ENCODE measurements around the gene RHOG. TPM values are rescaled to one million over a fixed set of nuclear protein-coding genes. Genes with fewer than 3 reads are reported as not detected.

The RHOG gene
- total and polyA plus RNA-seq, 9 of the 15 experiments (the other 6 are each of a cell fraction or from before 2014, with no cell fraction given), result 22.6 to 162 (median 80.3) TPM

DNA sequence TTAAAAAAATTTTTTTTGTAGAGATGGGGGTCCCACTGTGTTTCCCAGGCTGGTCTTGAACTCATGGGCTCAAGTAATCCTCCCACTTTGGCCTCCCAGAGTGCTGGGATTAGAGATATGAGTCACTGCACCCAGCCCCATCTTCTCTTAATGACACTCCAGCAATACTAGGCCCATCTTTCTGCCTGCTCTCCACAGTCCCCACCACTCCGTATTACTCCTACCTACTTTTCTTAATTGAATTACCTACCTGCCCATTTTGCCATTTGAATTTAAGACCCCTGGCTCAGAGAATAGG, 12.7 kb upstream of the RHOG start (continued):
- TF ChIP-seq CBFA2T3 (IDR thresholded peaks at IDR 0.05), result peak; percentile 26; the same call in 1 of the 2 replicates
- TF ChIP-seq CHD4 (IDR thresholded peaks at IDR 0.05; ENCODE audit: insufficient read depth, insufficient replicate concordance, low read depth, low read length, poor library complexity, severe bottlenecking), result no peak
- TF ChIP-seq KDM1A (IDR thresholded peaks at IDR 0.05), result 0 out of 4 replicates have a peak, but pooled peaks of 1 of the 2 experiments have one; percentile 35
- TF ChIP-seq, protein P1, sequence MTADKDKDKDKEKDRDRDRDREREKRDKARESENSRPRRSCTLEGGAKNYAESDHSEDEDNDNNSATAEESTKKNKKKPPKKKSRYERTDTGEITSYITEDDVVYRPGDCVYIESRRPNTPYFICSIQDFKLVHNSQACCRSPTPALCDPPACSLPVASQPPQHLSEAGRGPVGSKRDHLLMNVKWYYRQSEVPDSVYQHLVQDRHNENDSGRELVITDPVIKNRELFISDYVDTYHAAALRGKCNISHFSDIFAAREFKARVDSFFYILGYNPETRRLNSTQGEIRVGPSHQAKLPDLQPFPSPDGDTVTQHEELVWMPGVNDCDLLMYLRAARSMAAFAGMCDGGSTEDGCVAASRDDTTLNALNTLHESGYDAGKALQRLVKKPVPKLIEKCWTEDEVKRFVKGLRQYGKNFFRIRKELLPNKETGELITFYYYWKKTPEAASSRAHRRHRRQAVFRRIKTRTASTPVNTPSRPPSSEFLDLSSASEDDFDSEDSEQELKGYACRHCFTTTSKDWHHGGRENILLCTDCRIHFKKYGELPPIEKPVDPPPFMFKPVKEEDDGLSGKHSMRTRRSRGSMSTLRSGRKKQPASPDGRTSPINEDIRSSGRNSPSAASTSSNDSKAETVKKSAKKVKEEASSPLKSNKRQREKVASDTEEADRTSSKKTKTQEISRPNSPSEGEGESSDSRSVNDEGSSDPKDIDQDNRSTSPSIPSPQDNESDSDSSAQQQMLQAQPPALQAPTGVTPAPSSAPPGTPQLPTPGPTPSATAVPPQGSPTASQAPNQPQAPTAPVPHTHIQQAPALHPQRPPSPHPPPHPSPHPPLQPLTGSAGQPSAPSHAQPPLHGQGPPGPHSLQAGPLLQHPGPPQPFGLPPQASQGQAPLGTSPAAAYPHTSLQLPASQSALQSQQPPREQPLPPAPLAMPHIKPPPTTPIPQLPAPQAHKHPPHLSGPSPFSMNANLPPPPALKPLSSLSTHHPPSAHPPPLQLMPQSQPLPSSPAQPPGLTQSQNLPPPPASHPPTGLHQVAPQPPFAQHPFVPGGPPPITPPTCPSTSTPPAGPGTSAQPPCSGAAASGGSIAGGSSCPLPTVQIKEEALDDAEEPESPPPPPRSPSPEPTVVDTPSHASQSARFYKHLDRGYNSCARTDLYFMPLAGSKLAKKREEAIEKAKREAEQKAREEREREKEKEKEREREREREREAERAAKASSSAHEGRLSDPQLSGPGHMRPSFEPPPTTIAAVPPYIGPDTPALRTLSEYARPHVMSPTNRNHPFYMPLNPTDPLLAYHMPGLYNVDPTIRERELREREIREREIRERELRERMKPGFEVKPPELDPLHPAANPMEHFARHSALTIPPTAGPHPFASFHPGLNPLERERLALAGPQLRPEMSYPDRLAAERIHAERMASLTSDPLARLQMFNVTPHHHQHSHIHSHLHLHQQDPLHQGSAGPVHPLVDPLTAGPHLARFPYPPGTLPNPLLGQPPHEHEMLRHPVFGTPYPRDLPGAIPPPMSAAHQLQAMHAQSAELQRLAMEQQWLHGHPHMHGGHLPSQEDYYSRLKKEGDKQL (CRISPR knock-in tag; IDR thresholded peaks at IDR 0.05; ENCODE audit: borderline replicate concordance), result no peak
- no peak for TF ChIP-seq HEY1 (CRISPR knock-in tag; IDR thresholded peaks at IDR 0.05; ENCODE audit: borderline replicate concordance)
- TF ChIP-seq ZNF583 (CRISPR knock-in tag; IDR thresholded peaks at IDR 0.05), result no peak
- no peak for TF ChIP-seq KLF1 (tag; IDR thresholded peaks at IDR 0.05)
- 0 out of 2 replicates have a peak, but pooled peaks have one; percentile 26 for TF ChIP-seq ZBTB7A (IDR thresholded peaks at IDR 0.05; ENCODE audit: borderline replicate concordance, control insufficient read depth, low read depth, low read length)
- TF ChIP-seq FOXK1 (CRISPR knock-in tag; IDR thresholded peaks at IDR 0.05; ENCODE audit: borderline replicate concordance), result no peak
- TF ChIP-seq RAD51 (IDR thresholded peaks at IDR 0.05; ENCODE audit: borderline replicate concordance, low read depth), result no peak
- TF ChIP-seq TCFL5 (CRISPR knock-in tag; conservative IDR thresholded peaks at IDR 0.05), result no peak
- TF ChIP-seq SOX6 (IDR thresholded peaks at IDR 0.05), result no peak
- TF ChIP-seq, protein P2, sequence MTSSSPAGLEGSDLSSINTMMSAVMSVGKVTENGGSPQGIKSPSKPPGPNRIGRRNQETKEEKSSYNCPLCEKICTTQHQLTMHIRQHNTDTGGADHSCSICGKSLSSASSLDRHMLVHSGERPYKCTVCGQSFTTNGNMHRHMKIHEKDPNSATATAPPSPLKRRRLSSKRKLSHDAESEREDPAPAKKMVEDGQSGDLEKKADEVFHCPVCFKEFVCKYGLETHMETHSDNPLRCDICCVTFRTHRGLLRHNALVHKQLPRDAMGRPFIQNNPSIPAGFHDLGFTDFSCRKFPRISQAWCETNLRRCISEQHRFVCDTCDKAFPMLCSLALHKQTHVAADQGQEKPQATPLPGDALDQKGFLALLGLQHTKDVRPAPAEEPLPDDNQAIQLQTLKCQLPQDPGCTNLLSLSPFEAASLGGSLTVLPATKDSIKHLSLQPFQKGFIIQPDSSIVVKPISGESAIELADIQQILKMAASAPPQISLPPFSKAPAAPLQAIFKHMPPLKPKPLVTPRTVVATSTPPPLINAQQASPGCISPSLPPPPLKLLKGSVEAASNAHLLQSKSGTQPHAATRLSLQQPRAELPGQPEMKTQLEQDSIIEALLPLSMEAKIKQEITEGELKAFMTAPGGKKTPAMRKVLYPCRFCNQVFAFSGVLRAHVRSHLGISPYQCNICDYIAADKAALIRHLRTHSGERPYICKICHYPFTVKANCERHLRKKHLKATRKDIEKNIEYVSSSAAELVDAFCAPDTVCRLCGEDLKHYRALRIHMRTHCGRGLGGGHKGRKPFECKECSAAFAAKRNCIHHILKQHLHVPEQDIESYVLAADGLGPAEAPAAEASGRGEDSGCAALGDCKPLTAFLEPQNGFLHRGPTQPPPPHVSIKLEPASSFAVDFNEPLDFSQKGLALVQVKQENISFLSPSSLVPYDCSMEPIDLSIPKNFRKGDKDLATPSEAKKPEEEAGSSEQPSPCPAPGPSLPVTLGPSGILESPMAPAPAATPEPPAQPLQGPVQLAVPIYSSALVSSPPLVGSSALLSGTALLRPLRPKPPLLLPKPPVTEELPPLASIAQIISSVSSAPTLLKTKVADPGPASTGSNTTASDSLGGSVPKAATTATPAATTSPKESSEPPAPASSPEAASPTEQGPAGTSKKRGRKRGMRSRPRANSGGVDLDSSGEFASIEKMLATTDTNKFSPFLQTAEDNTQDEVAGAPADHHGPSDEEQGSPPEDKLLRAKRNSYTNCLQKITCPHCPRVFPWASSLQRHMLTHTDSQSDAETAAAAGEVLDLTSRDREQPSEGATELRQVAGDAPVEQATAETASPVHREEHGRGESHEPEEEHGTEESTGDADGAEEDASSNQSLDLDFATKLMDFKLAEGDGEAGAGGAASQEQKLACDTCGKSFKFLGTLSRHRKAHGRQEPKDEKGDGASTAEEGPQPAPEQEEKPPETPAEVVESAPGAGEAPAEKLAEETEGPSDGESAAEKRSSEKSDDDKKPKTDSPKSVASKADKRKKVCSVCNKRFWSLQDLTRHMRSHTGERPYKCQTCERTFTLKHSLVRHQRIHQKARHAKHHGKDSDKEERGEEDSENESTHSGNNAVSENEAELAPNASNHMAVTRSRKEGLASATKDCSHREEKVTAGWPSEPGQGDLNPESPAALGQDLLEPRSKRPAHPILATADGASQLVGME (CRISPR knock-in tag; IDR thresholded peaks at IDR 0.05), result no peak
- TF ChIP-seq ZNF146 (CRISPR knock-in tag; IDR thresholded peaks at IDR 0.05; ENCODE audit: unreplicated experiment), result no peak
- TF ChIP-seq ZKSCAN1 (IDR thresholded peaks at IDR 0.05; ENCODE audit: low read depth, low read length), result no peak

Data from K562 (cell line).